Measurements from ENCODE around the gene ZNF407.

ZNF407 gene

GRCh38 chr18:75024871-75025270 lies 427.2 kb downstream of the ZNF407 start:
- DNase-seq (ENCODE audit: low read depth): no peak
- in situ Hi-C loops (cut with HindIII; ENCODE audit: low sequenced_read_pairs): no loop called here
- TF ChIP-seq CTCF (IDR thresholded peaks at IDR 0.05; ENCODE audit: low read depth, low read length, missing control alignments): no peak
- no peak overlapping the region for H3K4me3 ChIP-seq (ENCODE audit: low read depth, low read length)

GRCh38 chr18:75025573-75025972 lies 427.9 kb downstream of the ZNF407 start:
- in situ Hi-C loops (cut with HindIII; ENCODE audit: low sequenced_read_pairs): no loop called here
- TF ChIP-seq CTCF (IDR thresholded peaks at IDR 0.05; ENCODE audit: low read depth, low read length, missing control alignments): no peak
- no peak for DNase-seq (ENCODE audit: low read depth)
- H3K4me3 ChIP-seq (ENCODE audit: low read depth, low read length): no peak overlapping the region

- TF ChIP-seq CTCF (IDR thresholded peaks at IDR 0.05; ENCODE audit: low read depth, low read length, missing control alignments): no peak
- in situ Hi-C loops (cut with HindIII; ENCODE audit: low sequenced_read_pairs): no loop called here
- no peak overlapping the region for H3K4me3 ChIP-seq (ENCODE audit: low read depth, low read length)
- no peak for DNase-seq (ENCODE audit: low read depth)
Measured at GRCh38 chr18:75029481-75029880, 431.8 kb downstream of the ZNF407 start.

GRCh38 chr18:75031717-75032317 lies 434.1 kb downstream of the ZNF407 start:
- no peak for TF ChIP-seq CTCF (IDR thresholded peaks at IDR 0.05; ENCODE audit: low read depth, low read length, missing control alignments)
- H3K4me3 ChIP-seq (ENCODE audit: low read depth, low read length): no peak overlapping the region
- DNase-seq (ENCODE audit: low read depth): no peak
- in situ Hi-C loops (cut with HindIII; ENCODE audit: low sequenced_read_pairs): no loop called here

- no peak overlapping the region for H3K4me3 ChIP-seq (ENCODE audit: low read depth, low read length)
- in situ Hi-C loops (cut with HindIII; ENCODE audit: low sequenced_read_pairs): no loop called here
- DNase-seq (ENCODE audit: low read depth): no peak
- no peak for TF ChIP-seq CTCF (IDR thresholded peaks at IDR 0.05; ENCODE audit: low read depth, low read length, missing control alignments)
Measured at GRCh38 chr18:75033516-75033915, 435.8 kb downstream of the ZNF407 start.

GRCh38 chr18:75034937-75035336 lies 437.3 kb downstream of the ZNF407 start:
- DNase-seq (ENCODE audit: low read depth): no peak
- in situ Hi-C loops (cut with HindIII; ENCODE audit: low sequenced_read_pairs): no loop called here
- H3K4me3 ChIP-seq (ENCODE audit: low read depth, low read length): no peak overlapping the region
- TF ChIP-seq CTCF (IDR thresholded peaks at IDR 0.05; ENCODE audit: low read depth, low read length, missing control alignments): no peak
